Epithelial cell of esophagus (primary cell): ENCODE data around the gene CLCN1.

Experiments used
- DNase-seq: peaks from one replicate; pipeline ENCODE4 v3.0.0; 2010; ENCODE audit warnings: low read depth
- H3K4me3 ChIP-seq: 2 replicates; pipeline ENCODE4 v1.5.1; 2011; ENCODE audit warnings: mild to moderate bottlenecking, low read length, control low read depth
- TF ChIP-seq, protein P1 (sequence below): IDR thresholded peaks from 2 replicates; pipeline ENCODE4 v1.5.1; 2011; ENCODE audit warnings: low read depth, mild to moderate bottlenecking, low read length, control low read depth, inconsistent platforms; ENCODE audit not compliant: insufficient read depth; ENCODE audit errors: missing control alignments

CLCN1 gene

DNA sequence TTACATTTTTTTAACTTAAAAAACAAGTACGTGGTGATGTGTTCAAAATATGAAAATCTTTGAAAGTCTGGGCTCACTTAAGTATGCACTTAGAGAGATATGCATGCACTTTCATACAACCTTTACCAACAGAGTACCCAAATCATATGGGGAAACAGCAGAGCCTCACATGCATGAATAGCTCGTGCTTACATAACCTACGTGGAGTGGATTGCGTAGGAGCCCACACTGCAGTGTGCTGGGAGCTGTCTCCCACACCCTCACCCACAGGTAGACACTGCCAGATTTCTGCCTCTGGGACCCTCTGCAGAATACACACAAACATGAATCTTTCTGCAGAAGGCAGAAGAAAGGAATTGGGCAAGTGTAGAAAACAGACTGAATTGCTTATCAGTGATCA, 581 bp downstream of the CLCN1 start:
- DNase-seq, result no peak
- TF ChIP-seq, protein P1, sequence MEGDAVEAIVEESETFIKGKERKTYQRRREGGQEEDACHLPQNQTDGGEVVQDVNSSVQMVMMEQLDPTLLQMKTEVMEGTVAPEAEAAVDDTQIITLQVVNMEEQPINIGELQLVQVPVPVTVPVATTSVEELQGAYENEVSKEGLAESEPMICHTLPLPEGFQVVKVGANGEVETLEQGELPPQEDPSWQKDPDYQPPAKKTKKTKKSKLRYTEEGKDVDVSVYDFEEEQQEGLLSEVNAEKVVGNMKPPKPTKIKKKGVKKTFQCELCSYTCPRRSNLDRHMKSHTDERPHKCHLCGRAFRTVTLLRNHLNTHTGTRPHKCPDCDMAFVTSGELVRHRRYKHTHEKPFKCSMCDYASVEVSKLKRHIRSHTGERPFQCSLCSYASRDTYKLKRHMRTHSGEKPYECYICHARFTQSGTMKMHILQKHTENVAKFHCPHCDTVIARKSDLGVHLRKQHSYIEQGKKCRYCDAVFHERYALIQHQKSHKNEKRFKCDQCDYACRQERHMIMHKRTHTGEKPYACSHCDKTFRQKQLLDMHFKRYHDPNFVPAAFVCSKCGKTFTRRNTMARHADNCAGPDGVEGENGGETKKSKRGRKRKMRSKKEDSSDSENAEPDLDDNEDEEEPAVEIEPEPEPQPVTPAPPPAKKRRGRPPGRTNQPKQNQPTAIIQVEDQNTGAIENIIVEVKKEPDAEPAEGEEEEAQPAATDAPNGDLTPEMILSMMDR, result no peak
- H3K4me3 ChIP-seq, result no peak overlapping the region

DNA sequence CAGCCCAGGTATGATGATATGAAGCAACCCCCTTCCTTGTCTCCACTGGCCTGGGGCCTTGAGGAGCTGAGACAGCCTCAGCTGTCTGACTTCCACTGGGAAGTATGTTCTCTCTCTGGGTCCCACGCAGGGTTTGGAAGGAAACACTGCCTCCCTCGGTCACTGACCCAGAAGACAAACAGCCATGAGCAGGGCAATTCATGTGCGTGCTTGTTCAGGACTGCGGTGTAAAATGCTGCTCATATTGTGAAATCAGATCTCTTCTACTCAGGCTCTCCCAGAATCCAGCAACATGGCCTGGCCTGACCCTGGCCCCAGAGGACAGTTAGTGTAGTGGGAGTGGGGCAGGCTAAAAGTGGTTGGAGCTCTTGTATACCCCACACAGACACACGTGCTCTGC, 2.8 kb downstream of the CLCN1 start:
- no peak overlapping the region for H3K4me3 ChIP-seq
- TF ChIP-seq, protein P1, result peak; percentile 13
- DNase-seq, result peak; percentile 98

DNA sequence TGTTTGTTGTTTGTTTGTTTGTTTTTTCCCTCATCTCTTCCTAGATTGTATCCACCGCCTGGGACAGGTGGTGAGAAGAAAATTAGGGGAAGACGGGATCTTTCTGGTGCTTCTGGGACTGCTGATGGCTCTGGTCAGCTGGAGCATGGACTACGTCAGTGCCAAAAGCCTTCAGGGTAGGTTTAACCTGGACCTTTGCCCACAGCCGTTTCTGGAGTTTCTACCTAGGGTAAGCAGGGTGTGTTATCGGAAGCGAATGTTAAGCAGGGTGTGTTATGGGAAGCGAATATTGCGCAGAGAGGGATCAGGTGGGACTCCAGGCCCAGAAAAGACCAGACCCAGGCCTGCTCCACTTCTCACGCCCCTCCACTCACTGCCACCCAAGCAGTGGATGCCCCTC, 4.7 kb downstream of the CLCN1 start:
- no peak for DNase-seq
- no peak overlapping the region for H3K4me3 ChIP-seq
- TF ChIP-seq, protein P1, result no peak

DNA sequence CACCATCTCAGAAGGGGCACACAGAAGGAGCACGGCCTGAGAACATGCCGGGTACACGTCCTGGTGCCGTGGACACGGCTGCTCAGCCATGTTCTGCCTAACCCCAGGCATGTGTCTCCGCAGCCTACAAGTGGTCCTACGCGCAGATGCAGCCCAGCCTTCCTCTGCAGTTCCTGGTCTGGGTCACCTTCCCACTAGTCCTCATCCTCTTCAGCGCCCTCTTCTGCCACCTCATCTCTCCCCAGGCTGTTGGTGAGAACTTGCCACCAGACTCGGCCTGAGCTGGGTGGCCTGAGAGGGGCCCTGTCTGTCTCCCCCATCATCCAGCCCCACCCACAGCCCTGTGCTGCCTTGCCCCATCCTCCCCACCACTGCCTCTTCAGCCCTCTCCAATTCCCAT, 5.3 kb downstream of the CLCN1 start:
- H3K4me3 ChIP-seq, result no peak overlapping the region
- TF ChIP-seq, protein P1, result no peak
- no peak for DNase-seq

DNA sequence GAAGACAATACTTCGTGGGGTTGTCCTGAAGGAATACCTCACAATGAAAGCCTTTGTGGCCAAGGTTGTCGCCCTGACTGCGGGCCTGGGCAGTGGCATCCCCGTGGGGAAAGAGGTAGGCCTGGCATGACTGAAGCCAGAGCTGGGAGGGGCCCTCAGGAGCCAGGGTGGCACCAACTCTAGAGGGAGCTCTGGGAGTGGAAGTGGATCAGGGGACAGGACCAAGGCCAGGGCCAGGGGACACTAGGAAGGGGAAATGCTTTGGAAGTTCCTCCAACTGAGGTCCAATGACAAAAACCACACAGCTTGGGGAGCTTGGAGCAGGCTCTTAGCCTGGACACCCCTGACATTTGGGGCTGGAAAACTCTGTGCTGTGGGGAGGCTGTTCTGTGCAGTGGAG, 5.8 kb downstream of the CLCN1 start:
- TF ChIP-seq, protein P1, result peak; percentile 30
- no peak overlapping the region for H3K4me3 ChIP-seq
- peak; percentile 33 for DNase-seq

DNA sequence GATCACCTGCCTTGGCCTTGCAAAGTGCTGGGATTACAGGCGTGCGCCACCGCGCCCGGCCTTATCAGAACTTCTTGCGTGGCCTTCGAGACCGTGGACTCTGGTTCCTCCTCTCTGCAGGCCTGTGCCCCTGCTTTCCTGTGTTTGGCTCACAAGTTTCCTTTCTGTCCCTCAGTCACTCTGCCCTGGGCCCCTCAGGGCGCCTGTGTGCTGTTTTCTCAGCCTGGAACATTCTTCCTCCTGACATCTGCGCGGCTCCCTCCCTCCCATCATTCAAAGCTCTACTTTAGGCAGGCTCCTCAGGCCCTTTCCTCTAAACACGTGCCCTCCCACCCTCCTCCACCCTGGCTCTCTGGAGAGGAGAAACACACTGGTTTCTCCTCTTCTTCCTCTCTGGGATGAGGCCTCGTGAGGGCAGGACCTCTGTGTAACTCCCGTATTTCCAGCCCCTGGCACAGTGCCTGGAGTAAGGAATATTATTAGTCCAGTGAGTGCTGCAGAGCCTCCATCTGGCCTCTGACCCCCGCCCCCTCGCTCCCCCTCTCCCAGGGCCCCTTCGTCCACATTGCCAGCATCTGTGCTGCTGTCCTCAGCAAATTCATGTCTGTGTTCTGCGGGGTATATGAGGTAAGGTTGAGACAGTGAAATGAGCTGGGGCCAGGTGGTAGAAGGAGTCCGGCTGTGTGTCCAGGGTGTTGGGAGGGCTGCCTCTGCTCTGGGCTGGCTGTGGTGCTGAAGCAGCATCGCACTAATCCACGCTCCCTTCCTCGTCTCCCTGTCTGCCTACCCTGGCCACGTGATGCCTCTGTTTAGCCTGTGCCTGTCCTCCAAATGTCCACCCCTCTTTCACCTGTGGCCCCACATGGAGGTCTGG, 7.1 kb downstream of the CLCN1 start:
- no peak overlapping the region for H3K4me3 ChIP-seq
- TF ChIP-seq, protein P1, result no peak
- DNase-seq, result no peak

DNA sequence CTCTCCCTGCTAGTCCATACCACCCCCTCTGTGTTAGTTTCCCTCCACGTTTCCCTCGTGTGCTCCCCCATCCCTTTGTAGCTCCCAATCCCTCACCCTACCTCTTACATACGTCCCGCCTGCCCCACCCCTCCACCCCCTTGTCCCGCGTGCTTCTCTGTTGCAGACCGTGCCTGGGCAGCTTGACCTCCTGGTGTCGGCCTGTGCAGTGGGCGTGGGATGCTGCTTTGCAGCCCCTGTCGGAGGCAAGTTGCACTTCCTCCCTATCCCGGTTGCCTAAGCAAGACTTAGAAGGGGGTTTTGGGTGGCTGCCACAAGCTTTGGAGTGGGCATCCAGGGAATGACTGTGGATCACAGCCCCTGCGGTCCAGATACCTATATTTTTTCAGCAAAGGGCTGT, 7.7 kb downstream of the CLCN1 start:
- DNase-seq, result no peak
- TF ChIP-seq, protein P1, result no peak
- H3K4me3 ChIP-seq, result no peak overlapping the region
